Endodermal cell (in vitro differentiated cells): ENCODE measurements around the gene SLC32A1. TPM values are rescaled to one million over a fixed set of nuclear protein-coding genes. Genes with fewer than 3 reads are reported as not detected.

ENCODE experiments used
- DNase-seq: peaks from one replicate; pipeline ENCODE4 v3.0.0-alpha.2; 2017
- H3K27ac ChIP-seq: 2 replicates; pipeline ENCODE4 v1.5.1; 2013; ENCODE audit warnings: mild to moderate bottlenecking, low read depth, low read length, moderate library complexity
- H3K27me3 ChIP-seq: 2 replicates; pipeline ENCODE4 v1.6.1; 2013; ENCODE audit warnings: mild to moderate bottlenecking, low read length, moderate library complexity; ENCODE audit not compliant: insufficient read depth, control insufficient read depth, poor library complexity, severe bottlenecking
- H3K36me3 ChIP-seq: 2 replicates; pipeline ENCODE4 v1.7.0; 2013; ENCODE audit warnings: mild to moderate bottlenecking, low read length, moderate library complexity; ENCODE audit not compliant: control insufficient read depth, insufficient read depth
- H3K4me1 ChIP-seq: one replicate; pipeline ENCODE4 v1.7.0; 2013; ENCODE audit warnings: low read length; ENCODE audit not compliant: control insufficient read depth, insufficient read depth
- H3K4me3 ChIP-seq: 2 replicates; pipeline ENCODE4 v1.5.1; 2013; ENCODE audit warnings: mild to moderate bottlenecking, low read length, moderate library complexity
- H3K9ac ChIP-seq: 2 replicates; pipeline ENCODE4 v1.6.1; 2013; ENCODE audit warnings: mild to moderate bottlenecking, low read length, moderate library complexity; ENCODE audit not compliant: poor library complexity, severe bottlenecking; ENCODE audit errors: extremely low read depth
- H3K9me3 ChIP-seq: 2 replicates; pipeline ENCODE4 v1.6.1; 2013; ENCODE audit warnings: mild to moderate bottlenecking, low read length, moderate library complexity; ENCODE audit not compliant: control insufficient read depth
- H3K27ac Mint-ChIP-seq: 2 replicates; pipeline ENCODE4 v1.8.0; 2020; ENCODE audit warnings: mixed read lengths
- H3K27me3 Mint-ChIP-seq: 2 replicates; pipeline ENCODE4 v1.8.0; 2021; ENCODE audit warnings: mild to moderate bottlenecking, mixed read lengths; ENCODE audit not compliant: insufficient read depth
- H3K36me3 Mint-ChIP-seq: 2 replicates; pipeline ENCODE4 v1.8.0; 2020; ENCODE audit warnings: low read depth, mixed read lengths
- H3K4me1 Mint-ChIP-seq: 2 replicates; pipeline ENCODE4 v1.8.0; 2020; ENCODE audit warnings: mixed read lengths
- H3K4me3 Mint-ChIP-seq: 2 replicates; pipeline ENCODE4 v1.8.0; 2020; ENCODE audit warnings: mild to moderate bottlenecking, moderate library complexity, mixed read lengths
- H3K9me3 Mint-ChIP-seq: 2 replicates; pipeline ENCODE4 v1.8.0; 2020; ENCODE audit warnings: mild to moderate bottlenecking, mixed read lengths
- CTCF ChIP-seq: fragments of 200-600 bp; sonication (generic); conservative IDR thresholded peaks from 2 replicates; pipeline ENCODE4 v1.5.0; 2021; ENCODE audit warnings: antibody characterized with exemption, mild to moderate bottlenecking
- WGBS, 2 experiments: methylation state at CpG; one replicate each; pipeline versions ENCODE4 v1.1.5 to v1.1.7; 2013; ENCODE audit warnings: missing lambda C conversion rate in 2 of 2, mixed read lengths in 1 of 2; ENCODE audit not compliant: insufficient coverage in 1 of 2, insufficient read length in 1 of 2; 5-methylcytosine and 5-hydroxymethylcytosine counted together
- total RNA-seq, 2 donors: library from RNA; stranded (reverse); fragmentation: NEBNext Ultra II Directional in 1 of 2; extraction: Animal tissue kit (Norgen Biotek cat#: 25700) in 1 of 2; gene quantifications; 2 replicates in 1 of 2; 3 replicates in 1 of 2; pipeline ENCODE4 v1.2.1, GENCODE V29; 2021

SLC32A1 gene
- total RNA-seq, 2 donors from 2014 or later = not detected

- Histone ChIP-seq H3K27ac (no peak overlapping the region), H3K27me3 (no peaks in the 10 kb centered on the region)
These were observed 49.9 kb downstream of the SLC32A1 start for GRCh38 chr20:38774167-38774566.

DNA sequence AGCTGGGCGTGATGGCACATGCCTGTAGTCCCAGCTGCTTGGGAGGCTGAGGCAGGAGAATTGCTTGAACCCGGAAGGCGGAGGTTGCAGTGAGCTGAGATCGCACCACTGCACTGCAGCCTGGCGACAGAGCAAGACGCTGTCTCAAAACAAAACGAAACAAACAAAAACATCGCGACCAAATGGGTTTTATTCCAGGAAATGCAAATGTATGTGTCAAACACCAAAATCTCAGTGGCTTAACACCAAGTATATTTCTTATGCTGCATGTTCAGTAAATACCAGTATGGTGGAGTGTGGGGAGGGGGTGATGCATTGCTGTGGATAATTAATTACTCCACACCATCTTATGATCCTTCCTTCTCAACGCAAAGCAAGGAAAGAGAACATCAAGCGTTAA, 52.1 kb downstream of the SLC32A1 start:
- Mint-ChIP-seq H3K27ac (no peak overlapping the region), H3K27me3 (no peaks in the 10 kb centered on the region), H3K36me3 (peaks cover 53% of the 10 kb centered on the region), H3K4me1 (peaks cover 10% of the 10 kb centered on the region), H3K9me3 (peaks cover 21% of the 10 kb centered on the region), H3K4me3 (no peak overlapping the region)
- H3K27ac ChIP-seq = no peak overlapping the region
- H3K27me3 ChIP-seq = no peaks in the 10 kb centered on the region
- no peak for TF ChIP-seq CTCF
- H3K9ac ChIP-seq = no peak overlapping the region
- DNase-seq = no peak
- no peaks in the 10 kb centered on the region for H3K4me1 ChIP-seq
- H3K9me3 ChIP-seq = peaks cover 21% of the 10 kb centered on the region
- WGBS, 2 experiments = 91 to 95% methylated on average over 9 to 11 of the region's 11 CpGs
- H3K4me3 ChIP-seq = no peak overlapping the region
- peaks cover 41% of the 10 kb centered on the region for H3K36me3 ChIP-seq

More at GRCh38 chr20:38774167-38774566, 49.9 kb downstream of the SLC32A1 start:
- Histone ChIP-seq H3K4me3 (no peak overlapping the region), H3K4me1 (no peaks in the 10 kb centered on the region), H3K9me3 (peaks cover 21% of the 10 kb centered on the region), H3K9ac (no peak overlapping the region), H3K36me3 (peaks cover 57% of the 10 kb centered on the region)
- TF ChIP-seq CTCF = no peak
- H3K4me3 Mint-ChIP-seq = no peak overlapping the region
- WGBS, 2 experiments = 95% methylated on average over 2 of the region's 2 CpGs; no CpG with 5 or more reads in 1 of the 2 experiments
- no peak for DNase-seq
- no peaks in the 10 kb centered on the region for H3K4me1 Mint-ChIP-seq
- H3K9me3 Mint-ChIP-seq = peaks cover 21% of the 10 kb centered on the region
- no peak overlapping the region for H3K27ac Mint-ChIP-seq
- H3K27me3 Mint-ChIP-seq = no peaks in the 10 kb centered on the region
- peaks cover 65% of the 10 kb centered on the region for H3K36me3 Mint-ChIP-seq

Other genes starting within 250 kb of the SLC32A1 start
- gene ADIG, start 143.3 kb upstream of the SLC32A1 start, total RNA-seq = not detected
- gene ARHGAP40, start 122.7 kb upstream of the SLC32A1 start, total RNA-seq = 10 to 100 TPM in 1 of 2 donors, 1 to 10 TPM in 1; 5.5 to 18.5 TPM
- gene ACTR5, start 24.0 kb downstream of the SLC32A1 start, total RNA-seq = 10 to 100 TPM in 1 of 2 donors, 1 to 10 TPM in 1; 7.9 to 11.2 TPM
- 10 to 100 TPM in 1 of 2 donors, 1 to 10 TPM in 1; 6.7 to 15.3 TPM for gene PPP1R16B, start 81.2 kb downstream of the SLC32A1 start, total RNA-seq
- gene FAM83D, start 201.9 kb downstream of the SLC32A1 start, total RNA-seq = 10 to 100 TPM; 34.8 to 39.9 TPM
- gene DHX35, start 237.9 kb downstream of the SLC32A1 start, total RNA-seq = 10 to 100 TPM; 12.2 to 16.1 TPM